Measurements from ENCODE around the gene RRP1B. TPM values are rescaled to one million over a fixed set of nuclear protein-coding genes. Genes with fewer than 3 reads are reported as not detected.
"Not testable (repeated sequence)": the region's sequence is repeated elsewhere in the genome, so short reads cannot be mapped to it uniquely, and the experiment has no call there.

Gene RRP1B
- total RNA-seq, 2 experiments from 2014 or later = 57.5 to 58.3 TPM

DNA sequence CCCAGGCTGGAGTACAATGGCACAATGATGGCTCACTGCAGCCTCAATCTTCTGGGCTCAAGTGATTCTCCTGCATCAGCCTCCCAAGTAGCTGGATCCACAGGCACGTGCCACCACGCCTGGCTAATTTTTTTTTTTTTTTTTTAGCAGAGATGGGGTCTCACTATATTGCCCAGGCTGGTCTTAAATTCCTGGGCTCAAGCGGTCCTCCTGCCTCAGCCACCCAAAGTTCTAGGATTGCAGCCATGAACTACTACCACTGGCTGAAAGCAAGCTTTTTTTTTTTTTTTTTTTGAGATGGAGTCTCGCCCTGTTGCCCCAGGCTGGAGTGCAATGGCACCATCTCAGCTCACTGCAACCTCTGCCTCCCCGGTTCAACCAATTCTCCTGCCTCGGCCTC lies 53.8 kb downstream of the RRP1B start:
- H3K4me1 Mint-ChIP-seq (ENCODE audit: low read depth); H3K36me3 Mint-ChIP-seq (ENCODE audit: low read depth); H3K27ac Mint-ChIP-seq; ATAC-seq; H3K4me3 Mint-ChIP-seq; H3K9me3 Mint-ChIP-seq (ENCODE audit: insufficient read depth); CTCF ChIA-PET; DNase-seq: not testable (repeated sequence)
- POLR2A ChIA-PET = interaction anchor here (0.5 to 0.6 kb wide), 4 partner anchors 9 to 516 kb away, joined by 3 to 5 read pairs (median 4); no protein-coding TSS in a partner anchor
- H3K27me3 Mint-ChIP-seq (ENCODE audit: low read depth) = peaks cover 39% of the 10 kb centered on the region

DNA sequence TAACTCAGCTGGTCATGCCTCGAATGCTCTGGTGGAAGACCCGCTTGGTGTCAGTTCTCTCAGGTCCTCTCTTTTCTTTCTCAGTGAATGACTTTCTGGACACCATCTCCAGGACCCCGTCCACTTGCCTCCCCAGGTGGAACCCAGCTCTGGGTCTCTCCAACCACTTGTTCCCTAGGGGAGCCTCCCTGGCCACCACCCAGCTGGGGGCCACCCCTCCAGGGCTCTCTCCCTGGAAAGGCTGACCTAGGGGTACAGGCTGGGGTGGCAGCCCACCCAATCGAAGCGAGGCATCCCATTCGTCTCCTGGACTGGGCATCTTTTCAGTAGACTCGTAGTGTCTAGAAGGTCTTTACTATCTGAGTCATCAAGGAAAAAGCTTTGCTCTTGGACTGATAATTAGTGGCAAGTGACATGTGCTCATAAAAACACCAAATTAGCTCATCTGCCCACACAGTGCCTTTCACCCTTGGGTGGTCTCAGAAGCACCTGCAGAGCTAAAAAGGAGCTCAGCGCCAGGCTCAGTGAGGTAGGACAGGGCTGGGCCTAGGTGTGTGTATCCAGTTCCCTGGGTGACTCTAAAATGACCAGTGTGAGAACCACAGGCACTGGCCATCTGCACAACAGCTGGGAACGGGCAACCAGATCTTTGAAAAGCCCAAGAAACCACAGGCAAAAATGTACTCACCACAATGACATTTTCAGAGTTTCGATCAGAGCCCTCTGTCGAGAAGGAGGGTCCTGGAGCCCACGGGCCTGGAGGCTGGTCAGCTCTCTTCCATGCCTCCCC lies 57.2 kb downstream of the RRP1B start:
- no peak for DNase-seq
- peaks cover 25% of the 10 kb centered on the region for H3K27me3 Mint-ChIP-seq (ENCODE audit: low read depth)
- H3K27ac Mint-ChIP-seq = no peak overlapping the region
- H3K4me1 Mint-ChIP-seq (ENCODE audit: low read depth) = peaks cover 26% of the 10 kb centered on the region
- no peaks in the 10 kb centered on the region for H3K9me3 Mint-ChIP-seq (ENCODE audit: insufficient read depth)
- no peak overlapping the region for H3K4me3 Mint-ChIP-seq
- ATAC-seq = no peak
- CTCF ChIA-PET = no interaction called here
- POLR2A ChIA-PET = no interaction called here
- peaks cover 12% of the 10 kb centered on the region for H3K36me3 Mint-ChIP-seq (ENCODE audit: low read depth)

DNA sequence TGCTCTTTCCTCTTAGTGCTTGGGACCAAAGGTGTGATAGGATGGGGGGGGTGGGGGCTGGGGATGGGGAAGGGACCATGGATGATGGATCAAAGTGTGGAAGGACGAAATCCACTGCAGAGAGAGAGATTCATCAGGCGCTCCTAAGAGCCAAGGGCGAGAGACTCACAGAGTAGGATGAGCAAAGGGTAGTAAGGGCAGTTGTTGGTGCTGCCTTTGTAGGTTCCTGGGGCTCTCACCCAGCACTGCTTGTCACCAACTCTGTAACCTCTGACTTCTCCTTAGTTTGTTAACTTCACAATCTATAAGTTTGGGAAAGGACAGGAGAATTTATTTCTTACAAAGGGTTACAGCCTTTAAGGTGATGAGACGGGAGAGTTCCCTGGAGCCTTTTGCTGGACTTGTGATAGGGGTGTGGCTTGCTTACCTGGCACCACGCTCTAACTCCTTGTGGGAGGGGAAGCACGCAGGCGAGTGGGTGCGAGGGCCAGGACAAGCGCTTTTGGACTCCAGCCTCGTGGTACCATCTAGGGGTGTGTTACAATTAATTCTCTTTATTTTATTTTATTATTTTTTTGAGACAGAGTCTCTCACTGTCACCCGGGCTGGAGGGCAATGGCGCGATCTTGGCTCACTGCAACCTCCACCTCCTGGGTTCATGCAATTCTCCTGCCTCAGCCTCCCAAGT lies 58.0 kb downstream of the RRP1B start:
- DNase-seq (no peak), ATAC-seq (no peak)
- peak overlapping the region; percentile 69 for H3K27ac Mint-ChIP-seq
- ChIA-PET CTCF (no interaction called here), POLR2A (interaction anchor here (1.2 kb wide), 1 partner anchor 11 kb away, joined by 4 read pairs; no protein-coding TSS in a partner anchor)
- H3K27me3 Mint-ChIP-seq (ENCODE audit: low read depth) = peaks cover 20% of the 10 kb centered on the region
- peak overlapping the region; percentile 36 for H3K4me3 Mint-ChIP-seq
- H3K36me3 Mint-ChIP-seq (ENCODE audit: low read depth) = peaks cover 12% of the 10 kb centered on the region
- H3K9me3 Mint-ChIP-seq (ENCODE audit: insufficient read depth) = no peaks in the 10 kb centered on the region
- H3K4me1 Mint-ChIP-seq (ENCODE audit: low read depth) = peaks cover 33% of the 10 kb centered on the region

DNA sequence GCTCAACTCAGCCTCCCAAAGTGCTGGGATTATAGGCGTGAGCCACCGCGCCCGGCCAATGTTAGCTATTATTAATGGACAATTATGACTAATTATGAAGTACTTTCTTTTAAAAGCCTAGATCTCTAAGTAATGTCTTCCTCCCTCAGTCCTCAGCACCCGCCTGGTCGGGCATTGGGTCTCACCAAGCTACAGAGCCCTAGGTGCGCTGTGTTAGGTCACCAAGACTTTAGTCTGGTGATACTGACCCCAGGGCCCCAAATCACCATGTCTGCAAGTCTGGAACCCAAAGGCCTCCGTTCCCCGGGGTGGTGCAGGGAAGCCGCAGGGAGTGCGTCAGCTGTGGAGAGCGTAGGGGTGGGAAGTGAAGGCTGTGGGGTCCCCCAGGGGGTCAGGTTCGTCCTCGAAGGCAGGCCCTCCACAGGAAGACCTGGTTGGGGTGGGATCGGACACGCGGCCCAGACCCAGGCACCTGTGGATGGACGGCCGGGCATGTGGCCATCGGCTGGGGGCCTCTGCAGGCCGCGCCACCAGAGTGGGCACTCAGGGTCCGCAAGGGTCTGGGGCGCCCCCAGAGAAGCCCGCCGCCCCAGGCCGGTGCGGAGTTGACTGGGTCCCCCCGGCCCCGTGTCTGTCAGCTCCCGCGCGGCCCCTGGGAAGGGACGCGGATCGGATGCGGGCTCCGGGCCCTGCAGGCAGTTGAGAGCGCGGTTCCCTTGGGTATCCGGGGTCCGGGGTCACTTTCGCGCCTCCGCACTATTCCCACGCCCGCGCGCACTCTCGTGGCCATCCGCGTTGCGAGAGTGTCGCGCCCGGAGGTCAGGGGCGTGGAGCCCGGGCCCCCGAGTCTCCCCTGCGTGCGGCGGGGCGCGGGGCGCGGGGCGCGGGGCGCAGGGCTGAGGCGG lies 58.9 kb downstream of the RRP1B start:
- peak overlapping the region; percentile 79 for H3K4me3 Mint-ChIP-seq
- ChIA-PET CTCF (no interaction called here), POLR2A (interaction anchor here (1.2 kb wide), 1 partner anchor 11 kb away, joined by 4 read pairs; no protein-coding TSS in a partner anchor)
- ATAC-seq (no peak), DNase-seq (no peak)
- H3K27me3 Mint-ChIP-seq (ENCODE audit: low read depth) = peaks cover 19% of the 10 kb centered on the region
- H3K4me1 Mint-ChIP-seq (ENCODE audit: low read depth) = peaks cover 33% of the 10 kb centered on the region
- peaks cover 14% of the 10 kb centered on the region for H3K36me3 Mint-ChIP-seq (ENCODE audit: low read depth)
- H3K27ac Mint-ChIP-seq = peak overlapping the region; percentile 72
- no peaks in the 10 kb centered on the region for H3K9me3 Mint-ChIP-seq (ENCODE audit: insufficient read depth)

DNA sequence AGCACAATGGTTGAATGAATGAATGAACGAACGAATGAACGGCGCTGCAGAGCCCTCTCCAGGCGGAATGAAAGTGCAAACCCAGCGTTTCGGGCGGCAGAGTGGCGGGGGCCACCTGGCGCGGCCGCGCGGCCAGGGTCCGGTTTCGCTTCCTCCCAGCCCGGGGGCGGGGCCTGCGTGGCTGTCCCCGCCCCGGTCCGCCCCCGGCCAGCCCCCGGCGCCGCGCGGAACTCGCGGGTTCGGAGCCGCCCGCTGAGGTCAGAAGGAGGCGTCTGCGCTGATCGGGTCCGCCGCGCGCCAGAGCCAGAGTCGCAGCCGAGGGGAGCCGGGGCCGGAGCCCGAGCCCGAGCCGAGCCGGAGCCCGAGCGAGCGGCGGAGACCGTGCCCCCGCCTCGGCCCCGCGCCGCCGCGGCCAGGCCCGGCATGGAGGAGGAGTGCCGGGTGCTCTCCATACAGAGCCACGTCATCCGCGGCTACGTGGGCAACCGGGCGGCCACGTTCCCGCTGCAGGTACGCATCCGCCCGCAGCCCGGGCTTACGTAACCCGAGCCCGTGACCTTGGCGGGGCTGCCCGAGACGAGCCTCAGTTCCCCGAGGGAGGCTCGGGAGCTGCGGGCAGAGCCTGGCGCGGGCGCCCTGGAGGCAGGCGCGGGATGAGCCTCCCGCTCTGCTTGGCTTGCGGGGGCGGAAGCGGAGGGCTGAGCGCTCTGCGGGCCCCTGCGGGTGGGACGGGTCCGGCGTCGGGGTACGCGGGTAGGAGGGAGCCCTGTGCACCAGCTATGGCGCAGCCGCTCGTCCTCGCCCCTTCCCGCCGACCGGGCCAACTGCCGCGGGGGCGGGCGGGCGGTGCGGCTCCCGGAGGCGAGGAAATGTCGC lies 59.8 kb downstream of the RRP1B start, which contains the start of gene PDXK:
Gene PDXK (plus strand): TSS at position 258 of the 876 bp plus-strand sequence. CDS start 166 bp downstream, at position 424.
- H3K27ac Mint-ChIP-seq = peak within 1 kb of the TSS; percentile 72
- peak; percentile 89 for ATAC-seq
- CTCF ChIA-PET = interaction anchor here (1.0 kb wide), 2 partner anchors 9 to 256 kb away, joined by 3 read pairs; no protein-coding TSS in a partner anchor

GRCh38 chr21:43719748-43720538 lies 60.6 kb downstream of the RRP1B start:
- Mint-ChIP-seq H3K9me3 (ENCODE audit: insufficient read depth) (no peaks in the 10 kb centered on the region), H3K4me1 (ENCODE audit: low read depth) (peaks cover 35% of the 10 kb centered on the region), H3K4me3 (peak overlapping the region; percentile 84), H3K27me3 (ENCODE audit: low read depth) (peaks cover 18% of the 10 kb centered on the region), H3K36me3 (ENCODE audit: low read depth) (peaks cover 20% of the 10 kb centered on the region), H3K27ac (peak overlapping the region; percentile 69)
- ChIA-PET CTCF (interaction anchor here (1.0 kb wide), 2 partner anchors 9 to 255 kb away, joined by 3 read pairs; no protein-coding TSS in a partner anchor), POLR2A (interaction anchor here (0.5 to 1.8 kb wide), 2 partner anchors 9 to 375 kb away, joined by 3 to 20 read pairs; no protein-coding TSS in a partner anchor)
- DNase-seq (no peak), ATAC-seq (peak; percentile 0)

More for the DNA sequence above, 59.8 kb downstream of the RRP1B start, which contains the start of gene PDXK:
- POLR2A ChIA-PET = interaction anchor here (1.8 kb wide), 1 partner anchor 9 kb away, joined by 20 read pairs; no protein-coding TSS in a partner anchor
- Mint-ChIP-seq H3K36me3 (ENCODE audit: low read depth) (peaks cover 20% of the 10 kb centered on the region), H3K27me3 (ENCODE audit: low read depth) (peaks cover 18% of the 10 kb centered on the region), H3K9me3 (ENCODE audit: insufficient read depth) (no peaks in the 10 kb centered on the region), H3K4me3 (peak within 1 kb of the TSS; percentile 84), H3K4me1 (ENCODE audit: low read depth) (peaks cover 33% of the 10 kb centered on the region)
- DNase-seq = peak; percentile 83

DNA sequence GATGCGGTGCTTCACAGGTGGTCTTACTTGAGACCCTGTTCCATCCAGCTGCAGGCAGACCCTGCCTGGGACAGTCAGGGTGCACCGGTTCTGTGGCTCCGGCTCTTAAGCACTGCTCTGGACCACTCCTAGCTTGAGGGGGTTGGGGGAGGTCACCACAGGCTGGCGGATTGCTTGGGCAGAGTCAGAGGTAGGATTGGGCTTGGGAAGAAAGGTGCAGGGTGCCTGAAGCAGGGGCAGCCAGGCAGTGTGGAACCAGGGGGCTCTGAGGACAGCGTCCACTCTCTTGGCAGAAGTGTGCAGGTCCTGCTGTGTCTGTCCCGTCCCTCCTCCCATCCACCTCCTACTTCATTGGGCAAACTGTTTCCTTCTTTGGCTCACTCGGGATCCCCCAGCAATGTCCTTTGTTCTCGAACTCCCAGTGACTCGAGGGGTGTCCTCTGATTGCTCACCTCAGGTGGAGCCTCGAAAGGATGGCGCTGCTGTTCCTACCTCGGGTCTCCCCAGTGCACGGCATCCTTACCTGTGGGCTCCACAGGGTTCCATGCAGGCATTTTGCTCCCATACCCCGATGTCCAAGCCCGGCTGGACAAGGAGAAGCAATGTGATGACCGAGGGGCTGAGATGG lies 61.3 kb downstream of the RRP1B start:
- CTCF ChIA-PET = no interaction called here
- H3K27me3 Mint-ChIP-seq (ENCODE audit: low read depth) = peaks cover 13% of the 10 kb centered on the region
- H3K4me3 Mint-ChIP-seq = peak overlapping the region; percentile 84
- ATAC-seq (no peak), DNase-seq (no peak)
- H3K36me3 Mint-ChIP-seq (ENCODE audit: low read depth) = peaks cover 20% of the 10 kb centered on the region
- no peaks in the 10 kb centered on the region for H3K9me3 Mint-ChIP-seq (ENCODE audit: insufficient read depth)
- POLR2A ChIA-PET = interaction anchor here (1.8 kb wide), 1 partner anchor 8 kb away, joined by 20 read pairs; no protein-coding TSS in a partner anchor
- H3K4me1 Mint-ChIP-seq (ENCODE audit: low read depth) = peaks cover 42% of the 10 kb centered on the region
- H3K27ac Mint-ChIP-seq = peak overlapping the region; percentile 69

DNA sequence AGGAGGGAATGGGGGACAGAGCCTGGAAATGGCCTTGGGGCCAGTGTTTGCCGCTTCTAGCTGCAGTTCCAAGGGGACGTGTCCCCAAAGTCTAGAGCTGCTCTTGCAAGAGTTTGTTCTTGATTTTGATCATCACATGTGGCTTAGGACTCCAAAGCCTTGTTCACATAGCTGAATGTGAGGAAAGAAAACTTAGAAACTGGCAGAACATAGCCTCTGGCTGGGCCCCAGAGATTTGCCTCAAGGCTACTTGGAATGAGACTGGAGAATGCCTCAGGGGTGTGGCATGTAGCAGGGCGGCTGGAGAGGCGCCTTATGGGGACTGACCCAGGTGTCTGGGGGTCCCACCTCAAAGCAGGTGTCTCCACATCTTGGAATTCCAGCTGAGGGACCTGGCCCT lies 61.8 kb downstream of the RRP1B start:
- ATAC-seq (no peak), DNase-seq (no peak)
- CTCF ChIA-PET = no interaction called here
- Mint-ChIP-seq H3K36me3 (ENCODE audit: low read depth) (peaks cover 23% of the 10 kb centered on the region), H3K27ac (peak overlapping the region; percentile 69), H3K4me1 (ENCODE audit: low read depth) (peaks cover 46% of the 10 kb centered on the region), H3K27me3 (ENCODE audit: low read depth) (peaks cover 13% of the 10 kb centered on the region), H3K4me3 (peak overlapping the region; percentile 84), H3K9me3 (ENCODE audit: insufficient read depth) (no peaks in the 10 kb centered on the region)
- POLR2A ChIA-PET = no interaction called here

DNA sequence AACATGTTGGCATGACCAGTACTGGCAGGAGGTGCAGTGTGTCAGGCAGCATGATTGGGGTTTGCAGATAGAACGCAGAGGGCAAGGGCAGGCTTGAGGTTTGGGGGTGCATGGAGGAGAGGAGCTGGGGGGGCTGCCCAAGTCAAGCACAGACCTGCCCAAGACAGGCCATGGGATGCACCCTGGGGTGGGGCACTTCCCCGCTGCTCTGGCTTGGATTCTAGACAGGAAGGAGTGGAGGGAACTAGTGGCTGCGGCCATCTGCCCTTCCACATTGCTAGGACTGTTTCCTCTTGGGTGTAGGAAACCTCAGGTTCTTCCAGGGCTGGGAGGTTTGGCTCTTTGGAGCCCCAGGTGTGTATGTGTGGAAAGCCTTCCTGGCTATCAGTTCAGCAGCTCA lies 62.6 kb downstream of the RRP1B start:
- Mint-ChIP-seq H3K27ac (no peak overlapping the region), H3K4me1 (ENCODE audit: low read depth) (peaks cover 49% of the 10 kb centered on the region), H3K9me3 (ENCODE audit: insufficient read depth) (no peaks in the 10 kb centered on the region), H3K4me3 (no peak overlapping the region), H3K36me3 (ENCODE audit: low read depth) (peaks cover 27% of the 10 kb centered on the region), H3K27me3 (ENCODE audit: low read depth) (peaks cover 7% of the 10 kb centered on the region)
- ChIA-PET CTCF (no interaction called here), POLR2A (no interaction called here)
- no peak for DNase-seq
- no peak for ATAC-seq

DNA sequence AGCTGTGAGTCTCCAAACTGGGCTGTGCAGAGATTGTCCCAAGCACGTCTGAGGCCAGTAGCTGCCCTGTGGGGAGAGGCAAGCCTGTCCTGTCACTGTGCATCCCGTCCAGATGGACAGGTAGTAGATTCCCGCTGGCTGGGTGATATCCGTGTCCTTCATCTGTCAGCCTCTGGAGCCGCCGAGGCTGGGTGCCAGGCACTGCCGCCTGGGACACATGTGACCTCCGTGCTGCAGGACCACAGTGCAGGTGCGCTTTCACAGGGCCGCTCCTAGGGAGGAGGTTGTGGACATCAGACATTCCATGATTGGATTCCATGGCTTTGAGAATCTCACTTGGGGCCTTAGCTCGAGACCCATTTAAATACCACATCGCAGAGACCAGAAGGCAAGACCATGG lies 64.3 kb downstream of the RRP1B start:
- Mint-ChIP-seq H3K4me1 (ENCODE audit: low read depth) (peaks cover 62% of the 10 kb centered on the region), H3K9me3 (ENCODE audit: insufficient read depth) (no peaks in the 10 kb centered on the region)
- POLR2A ChIA-PET = interaction anchor here (1.1 kb wide), 1 partner anchor 33 kb away, joined by 3 read pairs; no protein-coding TSS in a partner anchor

More for the DNA sequence above, 64.3 kb downstream of the RRP1B start:
- Mint-ChIP-seq H3K27me3 (ENCODE audit: low read depth) (no peaks in the 10 kb centered on the region), H3K36me3 (ENCODE audit: low read depth) (peaks cover 29% of the 10 kb centered on the region), H3K27ac (no peak overlapping the region), H3K4me3 (no peak overlapping the region)
- CTCF ChIA-PET = no interaction called here
- ATAC-seq (no peak), DNase-seq (no peak)

All from activated CD8-positive, alpha-beta T cell treated with anti-CD3 and anti-CD28 coated beads, Interleukin-2, amount 10 ng/mL, durations not matched to agents 7 days and 5 days (primary cell).